ENCODE measurements around the gene RNF212B. TPM values are rescaled to one million over a fixed set of nuclear protein-coding genes. Genes with fewer than 3 reads are reported as not detected.

The RNF212B gene
- total RNA-seq, 1 experiment from 2014 or later, result not detected

DNA sequence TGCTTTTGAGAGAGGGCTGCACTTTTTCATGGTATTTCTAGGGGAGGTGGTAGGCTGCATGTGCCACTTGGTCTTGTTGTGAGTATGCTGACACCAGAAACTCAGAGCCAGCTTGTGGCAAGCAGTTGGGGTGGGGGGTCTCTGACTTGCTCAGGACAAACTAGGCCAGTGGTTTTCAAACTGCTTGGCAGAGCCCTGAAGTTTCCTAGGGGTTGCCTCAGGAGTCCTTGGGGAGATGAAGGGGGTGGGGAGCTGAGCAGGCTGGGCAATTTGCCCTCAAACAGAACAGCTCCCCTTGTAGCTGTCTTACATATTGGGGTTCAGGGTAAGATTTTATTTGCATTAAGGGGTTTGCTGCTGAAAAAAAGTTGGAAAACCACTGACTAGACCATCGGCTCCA, 72.8 kb downstream of the RNF212B start:
- Histone ChIP-seq H3K36me3 (ENCODE audit: low read depth) (no peaks in the 10 kb centered on the region), H3K4me2 (no peak overlapping the region), H3K9me3 (ENCODE audit: insufficient read depth, low read depth) (no peaks in the 10 kb centered on the region), H3K4me1 (replicated peaks; ENCODE audit: insufficient read depth) (peaks cover 15% of the 10 kb centered on the region), H3K27ac (no peak overlapping the region), H2AFZ (no peak overlapping the region), H3K9me2 (ENCODE audit: insufficient read depth) (no peaks in the 10 kb centered on the region), H3K27me3 (ENCODE audit: insufficient read depth, low read depth) (no peaks in the 10 kb centered on the region), H3K4me3 (no peak overlapping the region), H3F3A (ENCODE audit: insufficient read depth, low read depth) (peaks cover 8% of the 10 kb centered on the region; the same call in 1 of the 2 replicates), H4K20me1 (ENCODE audit: insufficient read depth) (no peaks in the 10 kb centered on the region), H3K79me2 (ENCODE audit: low read depth) (peaks cover 32% of the 10 kb centered on the region)
- BruUV-seq (replicated peaks), result no TSS peak
- no peak for DNase-seq
- no peak for TF ChIP-seq EZH2 (IDR thresholded peaks at IDR 0.05; ENCODE audit: low read depth)
- TF ChIP-seq, protein P1, sequence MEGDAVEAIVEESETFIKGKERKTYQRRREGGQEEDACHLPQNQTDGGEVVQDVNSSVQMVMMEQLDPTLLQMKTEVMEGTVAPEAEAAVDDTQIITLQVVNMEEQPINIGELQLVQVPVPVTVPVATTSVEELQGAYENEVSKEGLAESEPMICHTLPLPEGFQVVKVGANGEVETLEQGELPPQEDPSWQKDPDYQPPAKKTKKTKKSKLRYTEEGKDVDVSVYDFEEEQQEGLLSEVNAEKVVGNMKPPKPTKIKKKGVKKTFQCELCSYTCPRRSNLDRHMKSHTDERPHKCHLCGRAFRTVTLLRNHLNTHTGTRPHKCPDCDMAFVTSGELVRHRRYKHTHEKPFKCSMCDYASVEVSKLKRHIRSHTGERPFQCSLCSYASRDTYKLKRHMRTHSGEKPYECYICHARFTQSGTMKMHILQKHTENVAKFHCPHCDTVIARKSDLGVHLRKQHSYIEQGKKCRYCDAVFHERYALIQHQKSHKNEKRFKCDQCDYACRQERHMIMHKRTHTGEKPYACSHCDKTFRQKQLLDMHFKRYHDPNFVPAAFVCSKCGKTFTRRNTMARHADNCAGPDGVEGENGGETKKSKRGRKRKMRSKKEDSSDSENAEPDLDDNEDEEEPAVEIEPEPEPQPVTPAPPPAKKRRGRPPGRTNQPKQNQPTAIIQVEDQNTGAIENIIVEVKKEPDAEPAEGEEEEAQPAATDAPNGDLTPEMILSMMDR (conservative IDR thresholded peaks at IDR 0.05), result no peak
- intact Hi-C loops (cut with micrococcal nuclease; ENCODE audit: unreplicated experiment), result no loop called here
- ChIA-PET POLR2A (ENCODE audit: unreplicated experiment) (interaction anchor here (0.6 kb wide), 1 partner anchor 1018 kb away, joined by 4 read pairs; no protein-coding TSS in a partner anchor), CTCF (no interaction called here)

DNA sequence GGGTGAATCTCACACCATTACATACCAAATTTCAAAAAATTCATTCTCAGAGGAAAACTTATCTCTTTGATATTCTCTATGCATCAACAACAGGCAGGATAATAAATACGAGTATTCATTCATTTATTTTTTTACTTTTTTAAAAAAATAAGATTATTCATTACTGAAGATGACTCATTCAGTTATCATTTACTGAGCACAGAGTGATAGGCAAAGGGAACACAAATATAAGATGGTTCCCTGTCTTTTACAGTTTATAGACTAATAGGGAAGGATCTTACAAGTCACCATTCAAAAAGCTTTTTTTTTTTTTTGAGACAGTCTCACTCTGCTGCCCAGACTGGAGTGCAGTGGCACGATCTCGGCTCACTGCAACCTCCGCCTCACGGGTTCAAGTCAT, 78.6 kb downstream of the RNF212B start:
- Histone ChIP-seq H3K4me3 (no peak overlapping the region), H3K79me2 (ENCODE audit: low read depth) (no peaks in the 10 kb centered on the region), H3F3A (ENCODE audit: insufficient read depth, low read depth) (peaks cover 3% of the 10 kb centered on the region; the same call in 1 of the 2 replicates), H3K4me1 (replicated peaks; ENCODE audit: insufficient read depth) (peaks cover 6% of the 10 kb centered on the region; the same call in 1 of the 2 replicates), H2AFZ (no peak overlapping the region), H3K27ac (no peak overlapping the region), H3K27me3 (ENCODE audit: insufficient read depth, low read depth) (no peaks in the 10 kb centered on the region), H3K4me2 (no peak overlapping the region), H3K9me2 (ENCODE audit: insufficient read depth) (no peaks in the 10 kb centered on the region), H4K20me1 (ENCODE audit: insufficient read depth) (no peaks in the 10 kb centered on the region), H3K9me3 (ENCODE audit: insufficient read depth, low read depth) (no peaks in the 10 kb centered on the region), H3K36me3 (ENCODE audit: low read depth) (no peaks in the 10 kb centered on the region)
- TF ChIP-seq, protein P1 (conservative IDR thresholded peaks at IDR 0.05), result no peak
- CTCF ChIA-PET, result no interaction called here
- no TSS peak for BruUV-seq (replicated peaks)
- intact Hi-C loops (cut with micrococcal nuclease; ENCODE audit: unreplicated experiment), result no loop called here
- DNase-seq, result no peak
- POLR2A ChIA-PET (ENCODE audit: unreplicated experiment), result no interaction called here

DNA sequence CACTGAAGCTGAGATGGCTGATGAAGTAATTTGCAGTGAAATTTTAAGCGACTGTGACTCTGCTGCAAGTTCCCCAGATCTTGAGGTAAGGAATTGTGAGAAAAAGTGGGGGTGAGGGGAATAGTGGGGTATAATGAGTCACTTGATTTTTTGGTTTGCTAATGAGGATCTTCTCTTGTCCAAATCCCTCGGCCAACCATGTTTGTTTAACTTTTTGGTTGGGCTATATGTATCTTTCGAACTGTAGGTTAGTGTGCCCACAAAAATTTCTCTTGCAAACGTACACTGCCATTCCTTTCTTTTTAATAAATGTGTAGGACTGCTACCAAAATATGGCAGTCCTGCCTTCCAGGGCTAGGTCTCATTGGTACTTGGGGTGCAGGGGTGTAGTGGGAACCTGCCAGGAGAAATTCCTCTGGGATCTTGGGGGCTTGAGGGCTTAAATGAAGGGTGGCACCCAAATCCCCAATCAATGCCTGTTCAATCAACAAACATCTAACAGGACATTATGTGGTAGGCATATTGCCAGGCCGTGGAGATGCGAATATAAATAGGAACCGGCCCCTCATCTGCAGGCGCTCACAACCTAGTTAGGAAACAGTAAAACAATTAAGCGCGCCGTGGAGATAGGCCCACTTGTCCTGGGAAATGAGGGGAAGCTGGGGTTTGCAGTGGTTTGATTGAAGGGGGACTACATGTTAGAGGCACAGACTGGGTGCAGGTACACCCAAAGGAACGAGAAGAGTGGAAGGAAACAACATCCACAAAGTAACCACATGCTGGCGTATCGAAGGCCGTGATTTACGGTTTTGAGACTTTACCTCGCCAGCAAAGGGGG, 82.2 kb downstream of the RNF212B start:
- no peaks in the 10 kb centered on the region for H4K20me1 ChIP-seq (ENCODE audit: insufficient read depth)
- ChIA-PET CTCF (interaction anchor here (0.6 kb wide), 2 partner anchors 392 to 1737 kb away, joined by 6 to 10 read pairs; no protein-coding TSS in a partner anchor), POLR2A (ENCODE audit: unreplicated experiment) (interaction anchor here (1.1 kb wide), 1 partner anchor 224 kb away, joined by 4 read pairs; the partner anchor contains the start of genes ACIN1 and C14orf119)
- H3K4me1 ChIP-seq (replicated peaks; ENCODE audit: insufficient read depth), result peaks cover 15% of the 10 kb centered on the region
- peaks cover 24% of the 10 kb centered on the region for H3K79me2 ChIP-seq (ENCODE audit: low read depth)
- no peaks in the 10 kb centered on the region for H3K9me2 ChIP-seq (ENCODE audit: insufficient read depth)
- TF ChIP-seq, protein P1 (conservative IDR thresholded peaks at IDR 0.05), result no peak
- no peak for TF ChIP-seq EZH2 (IDR thresholded peaks at IDR 0.05; ENCODE audit: low read depth)
- peak overlapping the region; percentile 68 for H3K4me2 ChIP-seq
- H3F3A ChIP-seq (ENCODE audit: insufficient read depth, low read depth), result peaks cover 7% of the 10 kb centered on the region; the same call in 1 of the 2 replicates
- H3K36me3 ChIP-seq (ENCODE audit: low read depth), result peaks cover 20% of the 10 kb centered on the region; the same call in 1 of the 2 replicates
- H3K27ac ChIP-seq, result peak overlapping the region; percentile 68
- no peaks in the 10 kb centered on the region for H3K9me3 ChIP-seq (ENCODE audit: insufficient read depth, low read depth)
- intact Hi-C loops (cut with micrococcal nuclease; ENCODE audit: unreplicated experiment), result loop anchor here (1.0 to 5.0 kb wide), 2 partner anchors 14 to 147 kb away; partner anchors contain the start of genes BCL2L2 and NGDN
- H2AFZ ChIP-seq, result peak overlapping the region; percentile 78; the same call in 1 of the 2 replicates
- peak overlapping the region; percentile 50; the same call in 1 of the 2 replicates for H3K4me3 ChIP-seq
- H3K27me3 ChIP-seq (ENCODE audit: insufficient read depth, low read depth), result no peaks in the 10 kb centered on the region
- no peak for DNase-seq
- BruUV-seq (replicated peaks), result no TSS peak

Measured in PC-9 (cell line).